Mesenchymal stem cell (in vitro differentiated cells and primary cell): Measurements from ENCODE around the gene DDA1.
A peak's percentile ranks its signal among the peaks of the same experiment; 100 is the strongest.

ENCODE experiments used
- DNase-seq: peaks from one replicate; pipeline ENCODE4 v3.0.0-alpha.2; 2013
- H2AFZ ChIP-seq: one replicate; pipeline ENCODE4 v1.6.1; 2013; ENCODE audit warnings: low read depth, mild to moderate bottlenecking, control low read depth, inconsistent platforms, low read length, moderate library complexity
- H2AK5ac ChIP-seq: 2 replicates; pipeline ENCODE4 v1.6.1; 2013; ENCODE audit warnings: low read length, moderate library complexity, mild to moderate bottlenecking, inconsistent platforms; ENCODE audit not compliant: severe bottlenecking
- H2BK120ac ChIP-seq: one replicate; pipeline ENCODE4 v1.6.1; 2013; ENCODE audit warnings: low read depth, mild to moderate bottlenecking, inconsistent platforms, low read length, moderate library complexity
- H2BK12ac ChIP-seq, 2 experiments: one replicate each; pipeline ENCODE4 v1.6.1; 2013; ENCODE audit warnings: inconsistent platforms in 2 of 2, low read length in 2 of 2, mild to moderate bottlenecking in 2 of 2, moderate library complexity in 2 of 2, control low read depth in 1 of 2
- H2BK15ac ChIP-seq: one replicate; pipeline ENCODE4 v1.6.1; 2013; ENCODE audit warnings: mild to moderate bottlenecking, low read depth, inconsistent platforms; ENCODE audit not compliant: poor library complexity, severe bottlenecking
- H2BK5ac ChIP-seq: 2 replicates; pipeline ENCODE4 v1.6.1; 2013; ENCODE audit warnings: low read depth, mild to moderate bottlenecking, low read length, control low read depth, inconsistent platforms; ENCODE audit not compliant: poor library complexity, severe bottlenecking
- H3K14ac ChIP-seq, 2 experiments: one replicate each; pipeline ENCODE4 v1.6.1; 2013; ENCODE audit warnings: inconsistent platforms in 2 of 2, low read length in 2 of 2, control low read depth in 1 of 2, mild to moderate bottlenecking in 1 of 2, moderate library complexity in 1 of 2
- H3K18ac ChIP-seq, 2 experiments: one replicate each; pipeline ENCODE4 v1.6.1; 2013; ENCODE audit warnings: inconsistent platforms in 2 of 2, low read length in 2 of 2, control low read depth in 1 of 2, low read depth in 1 of 2, mild to moderate bottlenecking in 1 of 2
- H3K23ac ChIP-seq, 2 experiments: one replicate each; pipeline ENCODE4 v1.6.1; 2013; ENCODE audit warnings: inconsistent platforms in 2 of 2, low read length in 2 of 2, mild to moderate bottlenecking in 2 of 2, moderate library complexity in 2 of 2, control low read depth in 1 of 2
- H3K27ac ChIP-seq: 2 replicates; pipeline ENCODE4 v1.5.1; 2013; ENCODE audit warnings: mild to moderate bottlenecking, moderate library complexity, low read length, control low read depth, inconsistent platforms; ENCODE audit not compliant: poor library complexity, severe bottlenecking
- H3K27me3 ChIP-seq, 2 experiments: 2 replicates each; pipeline versions ENCODE4 v1.6.1 to v1.7.0; 2013; ENCODE audit warnings: low read length in 2 of 2, mild to moderate bottlenecking in 2 of 2, moderate library complexity in 2 of 2, control low read depth in 1 of 2, inconsistent platforms in 1 of 2; ENCODE audit not compliant: control insufficient read depth in 1 of 2, insufficient read depth in 1 of 2
- H3K36me3 ChIP-seq, 2 experiments: 2 replicates each; pipeline versions ENCODE4 v1.6.1 to v1.7.0; 2013; ENCODE audit warnings: low read length in 2 of 2, control low read depth in 1 of 2, inconsistent platforms in 1 of 2, low read depth in 1 of 2, mild to moderate bottlenecking in 1 of 2; ENCODE audit not compliant: insufficient read depth in 2 of 2, control insufficient read depth in 1 of 2
- H3K4ac ChIP-seq, 2 experiments: one replicate each; pipeline ENCODE4 v1.6.1; 2013; ENCODE audit warnings: inconsistent platforms in 2 of 2, low read length in 2 of 2, mild to moderate bottlenecking in 2 of 2, moderate library complexity in 2 of 2, control low read depth in 1 of 2, low read depth in 1 of 2
- H3K4me1 ChIP-seq: 2 replicates; pipeline ENCODE4 v1.6.1; 2013; ENCODE audit warnings: low read depth, low read length, control low read depth; ENCODE audit not compliant: control insufficient read depth, insufficient read depth
- H3K4me2 ChIP-seq: 2 replicates; pipeline ENCODE4 v1.6.1; 2013; ENCODE audit warnings: low read length, mild to moderate bottlenecking, inconsistent platforms; ENCODE audit not compliant: poor library complexity, severe bottlenecking
- H3K4me3 ChIP-seq, 2 experiments: 2 replicates each; pipeline versions ENCODE4 v1.5.1 to v1.7.0; 2013; ENCODE audit warnings: low read length in 2 of 2, mild to moderate bottlenecking in 2 of 2, control low read depth in 1 of 2, low read depth in 1 of 2; ENCODE audit not compliant: insufficient read depth in 1 of 2
- H3K79me1 ChIP-seq: replicated peaks from 2 replicates; pipeline ENCODE4 v1.6.1; 2013; ENCODE audit warnings: mild to moderate bottlenecking, control low read depth, low read length, inconsistent platforms; ENCODE audit not compliant: poor library complexity, severe bottlenecking
- H3K9ac ChIP-seq: 2 replicates; pipeline ENCODE4 v1.7.0; 2013; ENCODE audit warnings: mild to moderate bottlenecking, low read length, moderate library complexity
- H3K9me3 ChIP-seq: 2 replicates; pipeline ENCODE4 v1.7.0; 2013; ENCODE audit warnings: mild to moderate bottlenecking, low read length; ENCODE audit not compliant: control insufficient read depth
- H4K8ac ChIP-seq: one replicate; pipeline ENCODE4 v1.6.1; 2013; ENCODE audit warnings: inconsistent platforms, mild to moderate bottlenecking, low read length, moderate library complexity
- H4K91ac ChIP-seq: one replicate; pipeline ENCODE4 v1.6.1; 2013; ENCODE audit warnings: mild to moderate bottlenecking, low read length, inconsistent platforms
- WGBS: methylation state at CpG from one replicate; pipeline ENCODE4 v1.1.7; 2013; ENCODE audit warnings: mixed read lengths; 5-methylcytosine and 5-hydroxymethylcytosine counted together

The DDA1 gene

GRCh38 chr19:17336872-17337674, 27.7 kb downstream of the DDA1 start, which contains the start of gene GTPBP3:
Gene GTPBP3 (plus strand): TSS chr19:17337553. CDS start chr19:17337612, 59 bp downstream.
- WGBS = under 1% methylated on average over 41 of the region's 41 CpGs
- peak within 1 kb of the TSS; percentile 69 for H3K4me2 ChIP-seq
- peak; percentile 98 for DNase-seq

GRCh38 chr19:17337675-17338432, 28.5 kb downstream of the DDA1 start:
- peaks cover 34% of the 10 kb centered on the region for H3K4me1 ChIP-seq
- no peak for DNase-seq
- no peak overlapping the region for H2BK15ac ChIP-seq
- peak overlapping the region; percentile 69 for H3K4me2 ChIP-seq
- H2AK5ac ChIP-seq = no peak overlapping the region
- no peak overlapping the region for H3K27ac ChIP-seq
- no peaks in the 10 kb centered on the region for H3K9me3 ChIP-seq
- no peak overlapping the region for H3K23ac ChIP-seq
- no peak overlapping the region for H2BK120ac ChIP-seq
- no peaks in the 10 kb centered on the region for H3K27me3 ChIP-seq
- H3K4ac ChIP-seq = peak overlapping the region; percentile 35 to 41
- H3K36me3 ChIP-seq = peaks cover 11 to 36% of the 10 kb centered on the region in 2 experiments
- peak overlapping the region; percentile 81 for H4K91ac ChIP-seq
- H3K4me3 ChIP-seq = peak overlapping the region; percentile 67 to 98
- no peak overlapping the region for H2AFZ ChIP-seq
- H3K14ac ChIP-seq = peak overlapping the region in 1 of 2 experiments; percentile 63
- WGBS = 12% methylated on average over 49 of the region's 50 CpGs
- H4K8ac ChIP-seq = peak overlapping the region; percentile 90
- H2BK12ac ChIP-seq = no peak overlapping the region
- peaks cover 19% of the 10 kb centered on the region for H3K79me1 ChIP-seq
- no peak overlapping the region for H2BK5ac ChIP-seq
- peak overlapping the region; percentile 1 to 5 for H3K18ac ChIP-seq
- peak overlapping the region; percentile 83 for H3K9ac ChIP-seq

More at GRCh38 chr19:17336872-17337674, 27.7 kb downstream of the DDA1 start, which contains the start of gene GTPBP3:
- Histone ChIP-seq H3K14ac (peak within 1 kb of the TSS in 1 of 2 experiments; percentile 63), H2AFZ (peak within 1 kb of the TSS; percentile 51), H2BK12ac (peak within 1 kb of the TSS; percentile 14 to 47), H3K4me3 (peak within 1 kb of the TSS; percentile 68 to 98), H3K9me3 (no peaks in the 10 kb centered on the region), H3K18ac (peak within 1 kb of the TSS; percentile 37 to 92), H2BK120ac (peak within 1 kb of the TSS; percentile 39), H3K23ac (no peak within 1 kb of the TSS), H3K4ac (peak within 1 kb of the TSS; percentile 86 to 88), H3K36me3 (peaks cover 14 to 38% of the 10 kb centered on the region in 2 experiments), H2BK5ac (no peak within 1 kb of the TSS), H3K9ac (peak within 1 kb of the TSS; percentile 92), H3K79me1 (peaks cover 19% of the 10 kb centered on the region), H4K91ac (peak within 1 kb of the TSS; percentile 81), H4K8ac (peak within 1 kb of the TSS; percentile 90), H2AK5ac (peak within 1 kb of the TSS; percentile 66), H3K27me3 (no peaks in the 10 kb centered on the region), H3K27ac (peak within 1 kb of the TSS; percentile 92), H2BK15ac (no peak within 1 kb of the TSS), H3K4me1 (peaks cover 34% of the 10 kb centered on the region)

- WGBS = 97% methylated on average over 27 of the region's 30 CpGs
- H2BK120ac ChIP-seq = no peak overlapping the region
- H2BK12ac ChIP-seq = no peak overlapping the region
- peak overlapping the region; percentile 90 for H4K8ac ChIP-seq
- peak overlapping the region; percentile 83 for H3K9ac ChIP-seq
- H3K4ac ChIP-seq = peak overlapping the region in 1 of 2 experiments; percentile 41
- no peaks in the 10 kb centered on the region for H3K27me3 ChIP-seq
- H2AFZ ChIP-seq = no peak overlapping the region
- H3K27ac ChIP-seq = no peak overlapping the region
- H2AK5ac ChIP-seq = no peak overlapping the region
- H2BK15ac ChIP-seq = no peak overlapping the region
- no peak overlapping the region for H3K14ac ChIP-seq
- H3K4me2 ChIP-seq = peak overlapping the region; percentile 69
- no peak overlapping the region for H2BK5ac ChIP-seq
- H4K91ac ChIP-seq = peak overlapping the region; percentile 81
- H3K23ac ChIP-seq = no peak overlapping the region
- H3K4me1 ChIP-seq = peaks cover 30% of the 10 kb centered on the region
- peaks cover 7 to 30% of the 10 kb centered on the region in 2 experiments for H3K36me3 ChIP-seq
- H3K9me3 ChIP-seq = no peaks in the 10 kb centered on the region
- H3K18ac ChIP-seq = no peak overlapping the region
- H3K4me3 ChIP-seq = peak overlapping the region in 1 of 2 experiments; percentile 98
- H3K79me1 ChIP-seq = peaks cover 16% of the 10 kb centered on the region
- no peak for DNase-seq
Measured at GRCh38 chr19:17338433-17339078, 29.2 kb downstream of the DDA1 start.
